Stimulated activated effector memory CD8-positive, alpha-beta T cell treated with anti-CD3 and anti-CD28 coated beads, Interleukin-12 subunit alpha, Interleukin-12 subunit beta, amount 100 ng/mL, for 72 hours (primary cell): Measurements from ENCODE around the gene MYRIP.
"Not testable (repeated sequence)": the region's sequence is repeated elsewhere in the genome, so short reads cannot be mapped to it uniquely, and the experiment has no call there.

Experiments used
- ATAC-seq: fragments of 150-1000 bp; cut with Tn5 transposase; 2 replicates; pipeline ENCODE4 v1.10.0; 2021
- DNase-seq, 2 donors: peaks; one replicate each; pipeline ENCODE4 v3.0.0; 2021 to 2022; ENCODE audit warnings: low spot score in 2 of 2
- H3K27ac Mint-ChIP-seq: one replicate; pipeline ENCODE4 v1.8.0; 2022; ENCODE audit warnings: mild to moderate bottlenecking, mixed read lengths
- H3K36me3 Mint-ChIP-seq: one replicate; pipeline ENCODE4 v1.8.0; 2022; ENCODE audit warnings: mild to moderate bottlenecking, mixed read lengths
- H3K4me1 Mint-ChIP-seq: one replicate; pipeline ENCODE4 v1.8.0; 2022; ENCODE audit warnings: mixed read lengths
- H3K4me3 Mint-ChIP-seq: one replicate; pipeline ENCODE4 v1.8.0; 2022; ENCODE audit warnings: mild to moderate bottlenecking, mixed read lengths
- H3K9me3 Mint-ChIP-seq: one replicate; pipeline ENCODE4 v1.8.0; 2022; ENCODE audit warnings: mixed read lengths

Gene MYRIP

DNA sequence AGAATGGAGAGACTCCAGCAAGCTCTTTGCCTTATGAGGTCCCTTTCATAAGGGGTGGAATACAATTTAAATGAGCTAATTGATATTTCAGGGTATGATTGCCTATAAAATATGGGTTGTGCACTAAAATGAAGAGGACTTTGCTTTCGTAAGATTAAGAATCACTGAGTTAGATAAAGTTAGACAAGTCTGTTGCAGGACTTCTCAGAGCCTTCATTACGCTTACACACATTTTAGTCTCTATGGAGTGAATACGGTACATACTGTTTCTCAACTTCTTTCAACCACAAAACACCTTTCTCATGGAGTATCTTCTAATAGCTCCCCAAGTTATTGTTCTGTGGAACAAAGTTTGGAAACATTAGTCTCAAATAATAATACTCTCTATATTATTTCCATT lies 17.8 kb upstream of the MYRIP start:
- H3K27ac Mint-ChIP-seq = no peak overlapping the region
- no peak overlapping the region for H3K4me3 Mint-ChIP-seq
- DNase-seq (no peak), ATAC-seq (no peak)
- H3K4me1 Mint-ChIP-seq = no peaks in the 10 kb centered on the region
- no peaks in the 10 kb centered on the region for H3K36me3 Mint-ChIP-seq
- no peaks in the 10 kb centered on the region for H3K9me3 Mint-ChIP-seq

DNA sequence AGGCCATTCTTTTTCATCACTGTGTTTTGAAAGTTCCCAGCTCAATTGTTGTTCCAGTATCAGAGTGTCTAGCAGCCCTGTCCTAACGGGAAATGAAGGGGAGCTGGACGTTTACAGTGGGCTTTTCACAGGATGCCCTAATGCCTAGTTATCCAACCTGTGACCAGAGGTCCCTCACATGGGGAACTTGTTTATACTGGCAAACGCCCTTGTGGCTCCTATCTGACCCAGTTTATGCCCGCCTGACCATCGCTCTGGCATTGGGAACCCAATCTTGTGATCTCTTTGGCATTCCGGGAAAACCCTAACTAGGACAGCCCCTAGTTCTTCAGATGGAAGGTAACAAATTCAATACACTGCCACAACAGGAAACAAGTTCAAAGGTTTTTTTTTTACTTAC lies 14.5 kb upstream of the MYRIP start:
- ATAC-seq (no peak), DNase-seq (no peak)
- no peak overlapping the region for H3K27ac Mint-ChIP-seq
- H3K4me1 Mint-ChIP-seq = no peaks in the 10 kb centered on the region
- no peak overlapping the region for H3K4me3 Mint-ChIP-seq
- H3K36me3 Mint-ChIP-seq = no peaks in the 10 kb centered on the region
- no peaks in the 10 kb centered on the region for H3K9me3 Mint-ChIP-seq

DNA sequence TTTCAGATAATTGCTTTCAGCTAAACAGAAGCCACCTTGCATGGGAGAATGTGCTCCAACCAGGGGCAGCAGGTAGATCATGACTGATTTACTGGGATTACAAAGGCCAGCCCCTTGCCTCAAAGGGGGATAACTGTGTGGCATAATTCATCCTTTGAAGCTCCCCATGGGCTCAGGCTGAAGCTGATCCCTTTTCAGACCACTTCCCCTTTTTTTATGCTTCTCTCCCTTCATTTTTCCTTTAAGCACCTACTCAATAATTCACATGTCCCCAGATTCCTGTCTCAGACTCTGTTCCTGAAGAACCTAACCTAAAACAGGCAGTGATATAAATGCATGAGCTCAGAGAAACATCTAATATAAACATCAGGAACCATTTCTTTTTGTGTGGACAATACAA lies 8.2 kb upstream of the MYRIP start:
- Mint-ChIP-seq H3K4me1 (no peaks in the 10 kb centered on the region), H3K27ac (no peak overlapping the region), H3K36me3 (no peaks in the 10 kb centered on the region), H3K9me3 (peaks cover 6% of the 10 kb centered on the region), H3K4me3 (no peak overlapping the region)
- DNase-seq = no peak
- no peak for ATAC-seq

DNA sequence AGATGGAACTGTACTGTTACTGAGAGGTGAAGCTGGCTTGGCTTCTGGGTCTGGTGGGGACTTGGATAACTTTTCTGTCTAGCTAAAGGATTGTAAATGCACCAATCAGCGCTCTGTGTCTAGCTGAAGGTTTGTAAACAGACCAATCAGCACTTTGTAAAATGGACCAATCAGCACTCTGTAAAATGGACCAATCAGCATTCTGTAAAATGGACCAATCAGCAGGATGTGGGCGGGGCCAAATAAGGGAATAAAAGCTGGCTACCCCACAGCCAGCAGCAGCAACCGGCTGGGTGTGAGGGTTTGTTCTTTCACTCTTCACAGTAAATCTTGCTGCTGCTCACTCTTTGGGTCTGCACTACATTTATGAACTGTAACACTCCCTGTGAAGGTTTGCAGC lies 6.9 kb upstream of the MYRIP start:
- not testable (repeated sequence) for DNase-seq, H3K4me3 Mint-ChIP-seq, H3K4me1 Mint-ChIP-seq, H3K27ac Mint-ChIP-seq, ATAC-seq, H3K9me3 Mint-ChIP-seq, H3K36me3 Mint-ChIP-seq

DNA sequence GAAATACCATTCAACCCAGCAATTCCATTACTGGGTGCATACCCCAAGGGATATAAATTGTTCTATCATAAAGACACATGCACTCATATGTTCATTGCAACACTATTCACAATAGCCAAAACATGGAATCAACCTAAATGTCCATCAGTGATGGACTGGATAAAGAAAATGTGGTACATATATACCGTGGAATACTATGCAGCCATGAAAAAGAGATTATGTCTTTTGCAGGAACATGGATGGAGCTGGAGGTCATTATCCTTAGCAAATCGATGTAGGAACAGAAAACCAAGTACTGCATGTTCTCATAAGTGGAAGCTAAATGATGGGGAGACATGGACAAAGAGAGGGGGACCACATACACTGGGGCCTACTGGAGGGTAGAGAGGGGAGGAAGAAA lies 5.5 kb upstream of the MYRIP start:
- no peak overlapping the region for H3K27ac Mint-ChIP-seq
- no peak for ATAC-seq
- no peak for DNase-seq
- H3K4me1 Mint-ChIP-seq = peaks cover 5% of the 10 kb centered on the region
- peaks cover 5% of the 10 kb centered on the region for H3K36me3 Mint-ChIP-seq
- no peak overlapping the region for H3K4me3 Mint-ChIP-seq
- peaks cover 6% of the 10 kb centered on the region for H3K9me3 Mint-ChIP-seq

DNA sequence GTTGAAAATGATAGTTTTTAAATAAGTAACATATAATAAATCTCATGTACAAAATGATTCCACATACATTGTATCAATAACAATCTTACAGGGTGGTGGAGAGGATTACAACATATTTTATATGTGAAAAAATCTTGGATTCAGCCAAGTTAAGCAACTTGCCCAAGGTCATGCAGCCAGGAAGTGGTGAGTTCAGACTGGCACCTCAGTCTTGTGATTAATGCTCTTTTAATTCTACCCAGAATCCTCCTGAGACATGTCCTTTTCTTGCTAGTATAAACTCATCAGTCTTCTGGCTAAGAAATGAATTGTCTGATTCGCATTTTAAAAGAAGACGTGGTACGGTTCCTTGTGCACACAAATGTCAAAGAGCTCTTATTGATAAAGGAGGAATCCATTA lies 4.5 kb upstream of the MYRIP start:
- Mint-ChIP-seq H3K9me3 (peaks cover 6% of the 10 kb centered on the region), H3K4me1 (peaks cover 8% of the 10 kb centered on the region), H3K4me3 (no peak overlapping the region), H3K27ac (no peak overlapping the region), H3K36me3 (peaks cover 6% of the 10 kb centered on the region)
- ATAC-seq (no peak), DNase-seq (no peak)

DNA sequence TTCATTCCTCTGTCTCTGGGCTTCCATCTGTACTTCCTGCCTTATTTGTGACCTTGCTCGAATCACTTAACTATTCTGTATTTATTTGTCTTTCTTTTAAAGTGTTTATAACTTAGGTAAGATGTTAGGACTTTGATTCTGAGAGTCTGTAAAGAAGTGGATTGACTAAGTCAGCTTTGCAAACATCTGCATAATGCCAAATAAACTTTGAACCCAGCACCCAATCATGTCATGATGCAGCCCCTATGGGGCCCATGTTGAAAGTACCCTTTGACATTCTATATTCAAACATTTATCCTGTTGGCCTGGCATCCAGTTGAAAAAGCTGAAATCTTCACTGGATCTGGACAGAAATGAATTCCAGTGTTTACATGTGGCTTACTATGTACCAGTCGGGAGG lies 3.8 kb upstream of the MYRIP start:
- Mint-ChIP-seq H3K9me3 (peaks cover 6% of the 10 kb centered on the region), H3K36me3 (peaks cover 6% of the 10 kb centered on the region), H3K4me3 (no peak overlapping the region), H3K4me1 (peaks cover 15% of the 10 kb centered on the region), H3K27ac (no peak overlapping the region)
- no peak for DNase-seq
- no peak for ATAC-seq

DNA sequence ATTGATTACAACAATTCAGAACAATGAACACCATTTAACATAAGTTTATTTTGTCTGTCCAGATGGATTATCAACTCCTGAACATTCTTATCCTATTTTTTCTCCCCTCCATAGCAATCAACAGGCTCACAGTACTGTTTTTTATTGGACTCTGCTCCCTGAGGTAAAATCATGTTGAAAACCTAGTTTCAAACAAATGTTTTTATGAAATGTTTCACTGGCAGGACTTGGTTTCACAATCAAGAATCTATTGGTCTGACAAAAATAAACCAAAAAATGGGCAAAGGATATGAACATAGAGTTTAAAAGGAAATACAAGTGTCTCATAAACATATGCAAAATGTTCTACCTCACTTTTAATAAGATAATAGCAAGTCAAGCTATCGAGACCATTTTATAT lies 2.6 kb upstream of the MYRIP start:
- Mint-ChIP-seq H3K27ac (no peak overlapping the region), H3K36me3 (peaks cover 6% of the 10 kb centered on the region), H3K4me1 (peaks cover 16% of the 10 kb centered on the region), H3K4me3 (no peak overlapping the region), H3K9me3 (peaks cover 6% of the 10 kb centered on the region)
- DNase-seq = no peak
- ATAC-seq = no peak

DNA sequence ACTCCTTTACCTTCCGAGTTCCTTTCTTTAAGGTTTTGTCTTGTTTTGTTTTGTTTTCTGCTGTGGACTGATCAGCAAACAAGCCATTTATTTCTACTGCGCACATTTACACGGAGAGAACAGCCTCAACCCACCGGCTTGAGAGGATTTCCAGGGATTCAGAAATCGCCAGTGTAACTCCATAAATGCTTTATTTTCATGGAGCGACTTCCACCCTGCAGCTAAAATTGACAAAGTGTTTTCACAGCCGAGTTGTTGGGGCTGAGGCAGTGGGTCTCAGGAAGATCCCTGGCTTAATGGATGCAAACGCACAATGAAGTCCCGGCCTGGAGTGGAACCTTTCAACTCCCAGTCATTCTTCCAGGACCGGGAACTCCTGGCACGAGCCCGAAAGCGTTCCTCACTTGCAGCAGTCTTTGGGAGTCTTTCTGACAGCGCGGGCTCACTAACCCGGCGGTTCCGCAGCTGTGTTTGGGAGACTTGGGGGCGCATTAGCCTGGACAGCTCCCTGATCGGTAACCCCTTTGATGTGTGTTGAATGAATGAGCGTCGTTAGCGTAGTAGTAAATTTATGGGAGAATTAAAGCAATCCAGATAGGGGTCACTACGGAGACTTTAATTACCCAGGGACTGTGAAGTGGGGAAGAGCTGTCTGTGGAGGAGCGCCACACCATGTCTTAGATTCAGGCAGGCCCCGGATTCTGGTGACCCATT lies 785 bp upstream of the MYRIP start:
- DNase-seq (no peak), ATAC-seq (no peak)
- H3K4me3 Mint-ChIP-seq = peak overlapping the region; percentile 16
- peaks cover 6% of the 10 kb centered on the region for H3K36me3 Mint-ChIP-seq
- peaks cover 6% of the 10 kb centered on the region for H3K9me3 Mint-ChIP-seq
- peaks cover 16% of the 10 kb centered on the region for H3K4me1 Mint-ChIP-seq
- H3K27ac Mint-ChIP-seq = no peak overlapping the region

DNA sequence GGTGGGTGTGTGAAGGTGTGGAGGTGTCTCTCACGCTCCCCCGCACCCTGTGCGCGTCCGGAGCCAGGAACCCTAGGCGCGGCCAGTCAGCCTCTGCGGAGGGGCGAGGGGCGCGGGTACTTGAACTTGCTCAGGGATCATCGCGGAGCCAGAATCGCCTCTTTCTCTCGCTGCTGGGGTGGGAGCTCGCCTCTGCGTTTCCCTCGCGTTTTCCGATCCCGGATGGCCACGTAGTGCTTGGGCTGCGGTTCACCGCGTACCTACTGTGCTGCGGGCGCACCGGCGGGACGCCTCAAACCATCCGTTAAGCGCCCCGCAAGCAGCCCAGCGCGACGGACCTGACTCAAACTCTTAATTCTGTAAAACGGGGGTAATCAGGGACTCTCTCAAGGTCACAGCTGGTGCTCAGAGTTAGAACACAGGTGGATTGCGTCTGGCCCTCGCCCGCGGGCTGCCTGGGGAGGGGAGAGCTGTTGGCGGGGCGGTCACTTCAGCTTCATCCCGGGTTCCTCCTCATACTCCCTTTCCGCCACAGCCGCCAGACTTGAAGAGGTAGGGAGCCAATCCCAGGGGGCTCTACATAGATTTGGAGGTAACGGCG lies 686 bp downstream of the MYRIP start:
- DNase-seq = no peak
- Mint-ChIP-seq H3K27ac (no peak overlapping the region), H3K4me3 (peak overlapping the region; percentile 42), H3K36me3 (peaks cover 6% of the 10 kb centered on the region), H3K4me1 (peaks cover 16% of the 10 kb centered on the region), H3K9me3 (no peaks in the 10 kb centered on the region)
- ATAC-seq = no peak

DNA sequence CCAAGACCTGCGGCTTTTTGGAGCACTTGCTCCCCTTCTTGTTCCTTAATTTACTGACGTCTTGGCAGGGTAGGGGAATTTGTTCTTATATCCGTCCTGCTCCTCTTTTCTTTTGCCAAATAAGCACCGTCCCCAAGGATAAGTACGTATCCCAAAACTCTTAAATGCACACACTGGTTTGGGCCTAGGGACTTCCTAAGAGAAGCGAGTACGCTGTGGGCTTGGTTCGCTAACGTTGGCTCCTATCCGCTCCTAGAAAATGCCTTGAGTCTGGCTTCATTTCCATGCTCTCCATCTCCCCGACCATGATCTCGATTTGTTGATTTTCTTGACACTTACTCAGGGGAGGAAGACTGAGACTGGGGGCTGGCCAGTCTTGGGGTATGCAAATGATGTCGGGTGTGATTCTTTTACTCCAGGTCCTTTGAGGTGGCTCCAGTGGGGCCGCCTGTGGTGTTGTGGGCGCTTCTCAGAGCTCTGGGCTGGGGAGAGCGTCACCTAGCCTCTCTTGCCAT lies 1.3 kb downstream of the MYRIP start:
- peaks cover 6% of the 10 kb centered on the region for H3K36me3 Mint-ChIP-seq
- H3K4me1 Mint-ChIP-seq = peaks cover 16% of the 10 kb centered on the region
- DNase-seq = no peak
- no peaks in the 10 kb centered on the region for H3K9me3 Mint-ChIP-seq
- H3K4me3 Mint-ChIP-seq = peak overlapping the region; percentile 42
- ATAC-seq = no peak
- no peak overlapping the region for H3K27ac Mint-ChIP-seq

DNA sequence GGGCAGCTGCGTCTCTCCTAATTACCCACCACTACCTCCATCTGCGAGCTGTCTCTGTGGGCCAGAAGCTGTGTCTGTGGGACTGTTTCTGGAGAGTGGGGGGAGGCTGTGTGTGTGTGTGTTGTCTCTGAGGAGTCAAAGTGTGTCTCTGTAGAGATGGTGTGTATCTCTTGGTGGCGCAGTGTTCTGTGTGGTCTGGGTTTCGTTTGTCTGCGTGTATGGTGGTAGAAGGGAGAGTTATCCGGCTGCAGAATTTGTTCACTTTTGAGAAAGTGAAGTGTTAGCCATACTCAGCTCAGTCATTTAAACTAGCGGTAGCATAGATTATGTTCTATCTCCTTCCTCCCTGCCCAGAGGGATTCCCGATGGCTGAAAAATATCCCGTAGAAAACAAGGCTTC lies 2.2 kb downstream of the MYRIP start:
- no peak overlapping the region for H3K4me3 Mint-ChIP-seq
- H3K36me3 Mint-ChIP-seq = peaks cover 6% of the 10 kb centered on the region

DNA sequence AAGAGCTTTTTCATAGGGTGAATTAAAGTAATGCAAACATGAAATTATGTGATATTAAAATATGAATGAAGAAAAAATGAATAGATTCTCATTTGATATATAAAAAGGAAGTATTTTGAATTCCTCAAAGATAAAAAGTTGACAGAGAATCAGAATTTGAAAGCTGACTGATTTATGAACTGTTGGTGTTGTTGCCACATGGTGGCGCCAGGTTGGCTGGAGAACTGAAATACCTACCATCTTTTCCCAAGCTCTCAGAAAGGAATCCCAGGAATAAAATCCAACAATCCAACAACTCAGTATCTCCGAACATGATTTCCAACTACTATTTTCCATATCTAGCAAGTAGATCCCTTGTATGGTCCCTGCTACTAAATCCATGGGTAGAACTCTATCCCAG lies 3.1 kb downstream of the MYRIP start:
- Mint-ChIP-seq H3K27ac (no peak overlapping the region), H3K36me3 (peaks cover 6% of the 10 kb centered on the region), H3K4me3 (no peak overlapping the region), H3K9me3 (no peaks in the 10 kb centered on the region), H3K4me1 (peaks cover 16% of the 10 kb centered on the region)
- DNase-seq = no peak
- no peak for ATAC-seq

More for the DNA sequence above, 2.2 kb downstream of the MYRIP start:
- DNase-seq = no peak
- Mint-ChIP-seq H3K27ac (no peak overlapping the region), H3K9me3 (no peaks in the 10 kb centered on the region), H3K4me1 (peaks cover 16% of the 10 kb centered on the region)
- ATAC-seq = no peak

DNA sequence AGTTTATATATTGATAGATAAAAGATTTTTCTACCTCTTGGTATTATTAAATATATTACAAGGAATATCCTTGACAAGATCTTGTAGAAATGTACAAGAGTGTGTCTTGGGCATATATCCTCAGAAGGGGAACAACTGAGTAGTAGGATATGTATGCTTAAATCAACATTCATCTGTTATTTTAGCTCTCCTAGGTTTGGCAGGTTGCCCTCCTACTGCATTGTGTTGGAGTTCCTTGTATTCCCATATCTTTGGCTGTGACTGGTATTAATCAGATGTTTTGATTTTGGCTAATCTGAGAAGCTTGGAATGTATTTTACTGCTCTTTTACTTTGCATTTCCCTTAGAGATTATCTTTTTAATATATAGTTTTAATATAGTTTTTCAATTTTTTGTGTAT lies 4.6 kb downstream of the MYRIP start:
- ATAC-seq (no peak), DNase-seq (no peak)
- no peaks in the 10 kb centered on the region for H3K9me3 Mint-ChIP-seq
- H3K4me1 Mint-ChIP-seq = peaks cover 11% of the 10 kb centered on the region
- peaks cover under 1% of the 10 kb centered on the region for H3K36me3 Mint-ChIP-seq
- no peak overlapping the region for H3K4me3 Mint-ChIP-seq
- H3K27ac Mint-ChIP-seq = no peak overlapping the region

DNA sequence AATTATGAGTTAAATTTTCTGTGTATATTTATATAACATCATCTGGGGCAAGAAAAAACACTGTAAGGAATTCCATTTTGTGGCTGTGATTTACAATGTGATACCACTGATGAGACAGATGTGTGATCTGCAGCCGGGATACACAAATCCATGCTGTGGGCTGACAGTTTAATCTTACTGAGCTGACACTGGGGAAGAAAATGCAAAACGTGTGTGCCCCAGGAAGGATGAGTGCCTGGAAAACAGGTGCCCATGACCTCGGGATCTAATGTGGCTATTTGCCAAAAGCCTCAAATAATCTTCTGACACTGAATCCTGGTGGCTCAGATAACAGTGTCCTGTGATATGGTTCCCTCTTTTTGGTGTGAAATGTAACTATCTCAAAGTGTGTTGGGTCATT lies 10.5 kb downstream of the MYRIP start:
- Mint-ChIP-seq H3K9me3 (no peaks in the 10 kb centered on the region), H3K27ac (no peak overlapping the region), H3K4me3 (no peak overlapping the region), H3K4me1 (no peaks in the 10 kb centered on the region), H3K36me3 (no peaks in the 10 kb centered on the region)
- DNase-seq (no peak), ATAC-seq (no peak)

DNA sequence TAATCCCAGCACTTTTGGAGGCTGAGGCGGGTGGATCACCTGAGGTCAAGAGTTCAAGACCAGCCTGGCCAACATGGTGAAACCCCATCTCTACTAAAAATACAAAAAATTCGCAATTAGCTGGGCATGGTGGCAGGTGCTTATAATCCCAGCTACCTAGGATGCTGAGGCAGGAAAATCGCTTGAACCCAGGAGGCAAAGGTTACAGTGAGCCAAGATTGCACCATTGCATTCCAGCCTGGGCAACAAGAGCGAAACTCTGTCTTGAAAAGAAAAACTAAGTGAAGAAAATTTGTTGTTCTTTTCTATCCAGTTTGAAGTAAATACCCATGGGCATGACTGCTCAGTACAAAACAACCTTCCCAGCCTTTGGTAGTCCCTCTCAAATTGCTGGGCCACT lies 24.4 kb downstream of the MYRIP start:
- H3K9me3 Mint-ChIP-seq, ATAC-seq, H3K4me1 Mint-ChIP-seq, H3K4me3 Mint-ChIP-seq, H3K36me3 Mint-ChIP-seq, H3K27ac Mint-ChIP-seq, DNase-seq: not testable (repeated sequence)
